Ishikawa (cell line): ENCODE measurements around the gene MYBPH.

Experiments
- CREB1 ChIP-seq: IDR thresholded peaks from 2 replicates; pipeline ENCODE4 v1.6.1; 2012; ENCODE audit warnings: low read depth
- NFIC ChIP-seq: IDR thresholded peaks from 2 replicates; pipeline ENCODE4 v1.6.1; 2012
- TAF1 ChIP-seq: IDR thresholded peaks from 2 replicates; pipeline ENCODE4 v1.6.1; 2012; ENCODE audit warnings: low read depth, mild to moderate bottlenecking
- YY1 ChIP-seq: IDR thresholded peaks from 2 replicates; pipeline ENCODE4 v1.6.1; 2012; ENCODE audit warnings: low read depth
- TF ChIP-seq, protein P1 (sequence below): IDR thresholded peaks from 2 replicates; pipeline ENCODE4 v1.6.1; 2012

DNA sequence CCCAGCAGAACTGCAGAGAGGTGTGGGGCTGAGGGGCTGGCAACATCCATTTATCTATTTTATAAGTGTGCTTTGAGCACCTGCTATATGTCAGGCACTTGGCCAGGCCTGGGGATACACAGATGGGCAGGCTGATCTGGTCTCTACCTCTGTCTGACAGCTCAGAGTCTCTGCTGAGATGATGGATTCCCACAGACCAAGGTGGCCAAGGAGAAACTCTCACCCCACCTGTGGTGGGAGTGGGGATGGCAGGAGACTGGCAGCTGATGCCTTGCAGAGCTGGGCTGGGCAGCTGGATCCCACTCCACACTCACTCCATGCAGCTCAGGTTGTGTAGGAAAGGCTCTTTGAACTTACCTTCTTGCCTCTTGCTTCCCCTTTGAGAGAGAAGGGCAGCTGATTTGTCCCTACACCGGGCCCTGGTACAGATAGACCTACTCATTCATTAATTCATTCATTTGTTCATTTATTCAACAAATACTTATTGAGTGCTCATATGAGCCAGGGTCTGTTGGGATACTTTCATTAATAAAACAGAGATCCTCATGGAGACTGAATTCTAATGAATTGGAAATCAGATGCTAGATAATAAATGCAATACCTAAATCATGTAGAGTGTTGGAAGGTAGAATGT is 39.1 kb downstream of the MYBPH start:
- TF ChIP-seq YY1, result no peak
- TF ChIP-seq NFIC, result no peak
- TF ChIP-seq, protein P1, sequence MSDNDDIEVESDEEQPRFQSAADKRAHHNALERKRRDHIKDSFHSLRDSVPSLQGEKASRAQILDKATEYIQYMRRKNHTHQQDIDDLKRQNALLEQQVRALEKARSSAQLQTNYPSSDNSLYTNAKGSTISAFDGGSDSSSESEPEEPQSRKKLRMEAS, result no peak
- TF ChIP-seq CREB1, result no peak
- no peak for TF ChIP-seq TAF1
